ENCODE measurements around the gene MPZL3. TPM values are rescaled to one million over a fixed set of nuclear protein-coding genes. Genes with fewer than 3 reads are reported as not detected.

The MPZL3 gene
- total and polyA plus RNA-seq, 8 donors, result 5.2 to 16.3 (median 7.6) TPM

DNA sequence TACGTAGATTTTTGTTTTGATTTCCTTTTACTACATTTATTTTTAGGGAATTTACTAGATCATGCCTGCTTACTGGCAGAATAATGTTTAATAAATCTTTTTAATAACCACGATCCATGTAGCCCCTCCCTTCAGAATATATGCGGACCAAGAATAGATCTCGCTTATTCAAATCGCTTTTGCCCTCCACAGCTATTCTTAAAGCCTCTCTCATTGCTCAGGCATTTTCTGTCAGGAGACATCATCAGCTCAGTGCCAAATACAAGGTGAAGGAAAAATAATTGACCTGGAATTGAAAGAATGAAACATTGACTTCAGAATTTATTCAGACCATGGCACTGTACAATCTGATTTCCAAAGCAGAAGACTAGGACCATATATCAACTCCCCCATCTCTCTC lies 17.3 kb downstream of the MPZL3 start:
- TF ChIP-seq, protein P1, sequence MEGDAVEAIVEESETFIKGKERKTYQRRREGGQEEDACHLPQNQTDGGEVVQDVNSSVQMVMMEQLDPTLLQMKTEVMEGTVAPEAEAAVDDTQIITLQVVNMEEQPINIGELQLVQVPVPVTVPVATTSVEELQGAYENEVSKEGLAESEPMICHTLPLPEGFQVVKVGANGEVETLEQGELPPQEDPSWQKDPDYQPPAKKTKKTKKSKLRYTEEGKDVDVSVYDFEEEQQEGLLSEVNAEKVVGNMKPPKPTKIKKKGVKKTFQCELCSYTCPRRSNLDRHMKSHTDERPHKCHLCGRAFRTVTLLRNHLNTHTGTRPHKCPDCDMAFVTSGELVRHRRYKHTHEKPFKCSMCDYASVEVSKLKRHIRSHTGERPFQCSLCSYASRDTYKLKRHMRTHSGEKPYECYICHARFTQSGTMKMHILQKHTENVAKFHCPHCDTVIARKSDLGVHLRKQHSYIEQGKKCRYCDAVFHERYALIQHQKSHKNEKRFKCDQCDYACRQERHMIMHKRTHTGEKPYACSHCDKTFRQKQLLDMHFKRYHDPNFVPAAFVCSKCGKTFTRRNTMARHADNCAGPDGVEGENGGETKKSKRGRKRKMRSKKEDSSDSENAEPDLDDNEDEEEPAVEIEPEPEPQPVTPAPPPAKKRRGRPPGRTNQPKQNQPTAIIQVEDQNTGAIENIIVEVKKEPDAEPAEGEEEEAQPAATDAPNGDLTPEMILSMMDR (IDR thresholded peaks at IDR 0.05), result no peak
- H3K27me3 ChIP-seq, result no peaks in the 10 kb centered on the region
- ATAC-seq, result no peak
- H3K4me1 ChIP-seq, result peaks cover 0 to 58% of the 10 kb centered on the region in 2 donors
- no peak overlapping the region for H3K4me3 ChIP-seq
- H3K27ac ChIP-seq, result no peak overlapping the region
- no peak for DNase-seq
- intact Hi-C loops (cut with DNase I), result no loop called here
- no peaks in the 10 kb centered on the region for H3K9me3 ChIP-seq
- H3K36me3 ChIP-seq, result peaks cover 0 to 25% of the 10 kb centered on the region in 2 donors

DNA sequence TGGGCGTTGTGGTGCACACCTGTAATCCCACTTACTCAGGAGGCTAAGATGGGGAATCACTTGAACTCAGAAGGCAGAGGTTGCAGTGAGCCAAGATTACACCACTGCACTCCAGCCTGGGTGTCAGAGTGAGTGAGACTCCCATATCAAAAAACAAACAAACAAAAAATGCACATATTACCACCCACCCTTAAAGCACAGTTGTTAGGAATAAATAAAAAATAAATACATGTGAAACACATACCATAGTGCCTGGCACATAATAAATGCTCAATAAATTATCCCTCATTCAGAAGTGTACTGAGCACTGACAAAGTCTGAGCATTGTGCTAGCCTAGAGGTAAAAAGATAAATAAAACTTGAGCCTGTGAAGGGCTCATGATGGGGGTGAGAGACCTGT lies 18.3 kb downstream of the MPZL3 start:
- Histone ChIP-seq H3K4me3 (no peak overlapping the region), H3K36me3 (peaks cover 0 to 25% of the 10 kb centered on the region in 2 donors), H3K4me1 (peaks cover 5 to 58% of the 10 kb centered on the region in 2 donors), H3K27me3 (no peaks in the 10 kb centered on the region), H3K9me3 (no peaks in the 10 kb centered on the region), H3K27ac (no peak overlapping the region)
- ATAC-seq, result no peak
- TF ChIP-seq, protein P1 (IDR thresholded peaks at IDR 0.05), result no peak
- intact Hi-C loops (cut with DNase I), result no loop called here
- DNase-seq, result no peak

DNA sequence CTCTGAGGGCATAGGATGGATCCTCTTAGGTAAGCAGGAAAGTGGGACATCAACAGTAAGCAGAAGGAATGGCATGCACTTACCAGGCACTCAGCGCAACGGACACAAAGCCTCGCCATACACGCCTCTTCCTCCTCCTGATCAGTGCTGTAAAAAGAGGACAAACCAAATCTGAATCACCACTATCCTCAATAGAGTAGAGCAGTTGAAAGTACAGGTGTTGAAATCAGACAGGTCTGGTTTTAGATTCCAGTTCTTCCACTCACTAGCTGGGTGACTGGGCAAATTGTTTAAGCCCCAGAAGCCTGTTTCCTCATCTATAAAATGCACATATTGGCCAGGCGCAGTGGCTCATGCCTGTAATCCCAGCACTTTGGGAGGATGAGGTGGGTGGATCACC lies 18.8 kb downstream of the MPZL3 start:
- no peak for ATAC-seq
- H3K27me3 ChIP-seq, result no peaks in the 10 kb centered on the region
- TF ChIP-seq, protein P1 (IDR thresholded peaks at IDR 0.05), result no peak
- H3K4me3 ChIP-seq, result no peak overlapping the region
- peaks cover 5 to 58% of the 10 kb centered on the region in 2 donors for H3K4me1 ChIP-seq
- H3K27ac ChIP-seq, result peak overlapping the region in 1 of 2 donors; percentile 21
- H3K36me3 ChIP-seq, result peaks cover 0 to 25% of the 10 kb centered on the region in 2 donors
- intact Hi-C loops (cut with DNase I), result no loop called here
- H3K9me3 ChIP-seq, result no peaks in the 10 kb centered on the region
- DNase-seq, result no peak

DNA sequence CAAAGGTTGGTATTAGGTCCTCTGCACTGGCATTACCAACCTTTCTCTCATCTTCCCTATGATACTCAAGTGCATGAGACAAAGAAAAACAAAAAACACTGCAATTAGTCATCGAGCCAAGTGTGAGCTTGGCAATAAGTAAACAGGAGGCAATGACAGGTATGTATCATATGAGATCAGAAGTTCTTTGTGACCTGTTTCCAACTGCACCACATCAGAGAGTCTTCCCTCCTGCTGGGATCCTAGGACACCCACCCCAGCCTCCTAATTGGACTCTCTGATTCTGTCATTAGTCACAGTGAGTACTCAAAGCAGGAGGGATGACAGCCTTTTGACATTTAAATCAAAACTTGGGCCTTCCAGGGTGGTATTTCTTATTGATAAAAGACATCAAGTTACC lies 19.5 kb downstream of the MPZL3 start:
- ATAC-seq (no peak), DNase-seq (no peak)
- Histone ChIP-seq H3K9me3 (no peaks in the 10 kb centered on the region), H3K27ac (no peak overlapping the region), H3K27me3 (no peaks in the 10 kb centered on the region), H3K4me3 (no peak overlapping the region), H3K4me1 (peaks cover 5 to 58% of the 10 kb centered on the region in 2 donors), H3K36me3 (peaks cover 0 to 25% of the 10 kb centered on the region in 2 donors)
- TF ChIP-seq, protein P1 (IDR thresholded peaks at IDR 0.05), result no peak
- intact Hi-C loops (cut with DNase I), result no loop called here

DNA sequence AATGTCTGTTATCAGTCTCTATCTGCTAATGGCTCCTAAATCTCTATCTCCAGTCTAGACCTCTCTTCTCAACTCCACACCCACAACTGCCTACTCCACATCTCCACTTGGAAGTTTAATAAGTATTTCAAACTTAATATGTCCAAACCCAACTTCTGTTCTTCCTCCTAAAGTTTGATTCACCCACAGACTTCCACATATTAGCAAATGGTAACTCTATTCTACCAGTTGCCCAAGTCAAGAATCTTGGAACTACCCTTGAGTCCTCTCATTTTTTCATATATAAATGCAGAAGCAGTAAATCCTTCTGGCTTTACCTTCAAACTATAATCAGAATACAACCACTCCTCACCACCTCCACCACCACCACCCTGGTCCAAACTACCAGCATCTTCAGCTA lies 20.7 kb downstream of the MPZL3 start:
- H3K36me3 ChIP-seq, result peaks cover 0 to 25% of the 10 kb centered on the region in 2 donors
- no peak overlapping the region for H3K27ac ChIP-seq
- no peaks in the 10 kb centered on the region for H3K27me3 ChIP-seq
- ATAC-seq (no peak), DNase-seq (no peak)
- no peaks in the 10 kb centered on the region for H3K9me3 ChIP-seq
- H3K4me3 ChIP-seq, result no peak overlapping the region
- intact Hi-C loops (cut with DNase I), result no loop called here
- H3K4me1 ChIP-seq, result peaks cover 5 to 59% of the 10 kb centered on the region in 2 donors
- TF ChIP-seq, protein P1 (IDR thresholded peaks at IDR 0.05), result no peak
